ENCODE results near the gene TMEM95. TPM values are rescaled to one million over a fixed set of nuclear protein-coding genes. Genes with fewer than 3 reads are reported as not detected.

TMEM95 gene
- total RNA-seq, 3 donors from 2014 or later: not detected

DNA sequence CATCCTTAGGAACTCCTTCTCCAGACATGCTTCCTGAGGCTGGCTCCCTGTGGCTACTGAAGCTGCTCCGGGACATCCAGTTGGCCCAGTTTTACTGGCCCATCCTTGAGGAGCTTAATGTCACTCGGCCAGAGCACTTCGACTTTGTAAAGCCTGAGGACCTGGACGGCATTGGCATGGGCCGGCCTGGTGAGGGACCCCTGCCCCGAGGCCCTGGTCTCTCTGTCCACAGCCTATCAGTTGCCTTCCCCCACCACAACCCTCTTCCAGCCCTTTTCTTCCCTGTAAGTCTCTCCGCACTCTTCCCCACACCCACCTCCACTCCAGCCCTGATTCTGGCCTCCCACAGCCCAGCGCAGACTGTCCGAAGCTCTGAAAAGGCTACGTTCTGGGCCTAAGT is 27.9 kb downstream of the TMEM95 start:
- H3K4me3 ChIP-seq: no peak overlapping the region
- peaks cover 0 to 4% of the 10 kb centered on the region in 2 donors for H3K4me1 ChIP-seq
- H3K27me3 ChIP-seq: no peaks in the 10 kb centered on the region
- intact Hi-C loops (cut with DNase I; ENCODE audit: low total_unique reads): no loop called here
- no peak for TF ChIP-seq POLR2A (IDR thresholded peaks at IDR 0.05)
- TF ChIP-seq CTCF (IDR thresholded peaks at IDR 0.05): no peak
- no peak for TF ChIP-seq POLR2AphosphoS5 (IDR thresholded peaks at IDR 0.05)
- DNase-seq (ENCODE audit: low spot score in 2 of 2): no peak
- H3K27ac ChIP-seq: no peak overlapping the region
- H3K36me3 ChIP-seq: no peaks in the 10 kb centered on the region
- H3K9me3 ChIP-seq: no peaks in the 10 kb centered on the region

DNA sequence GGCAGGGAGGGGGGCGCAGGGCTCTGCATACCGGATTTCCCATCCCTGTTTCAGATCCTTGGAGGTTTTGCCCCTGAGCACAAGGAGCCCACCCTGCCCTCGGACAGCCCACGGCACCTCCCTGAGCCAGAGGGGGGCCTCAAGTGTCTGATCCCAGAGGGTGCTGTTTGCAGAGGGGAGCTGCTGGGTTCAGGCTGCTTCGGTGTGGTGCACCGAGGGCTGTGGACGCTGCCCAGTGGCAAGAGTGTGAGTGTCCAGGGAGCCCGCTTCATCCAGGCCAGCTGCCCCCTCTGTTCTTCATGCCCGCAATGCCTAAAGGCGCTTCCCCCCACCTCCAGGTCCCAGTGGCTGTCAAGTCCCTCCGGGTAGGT is 28.4 kb downstream of the TMEM95 start:
- Histone ChIP-seq H3K4me1 (peaks cover 0 to 4% of the 10 kb centered on the region in 2 donors), H3K36me3 (no peaks in the 10 kb centered on the region), H3K27me3 (no peaks in the 10 kb centered on the region), H3K9me3 (no peaks in the 10 kb centered on the region), H3K4me3 (peak overlapping the region in 2 of 3 donors; percentile 47 to 55), H3K27ac (peak overlapping the region in 1 of 2 donors; percentile 20)
- no peak for TF ChIP-seq POLR2AphosphoS5 (IDR thresholded peaks at IDR 0.05)
- no peak for TF ChIP-seq POLR2A (IDR thresholded peaks at IDR 0.05)
- TF ChIP-seq CTCF (IDR thresholded peaks at IDR 0.05): no peak
- DNase-seq (ENCODE audit: low spot score in 2 of 2): no peak
- intact Hi-C loops (cut with DNase I; ENCODE audit: low total_unique reads): no loop called here

DNA sequence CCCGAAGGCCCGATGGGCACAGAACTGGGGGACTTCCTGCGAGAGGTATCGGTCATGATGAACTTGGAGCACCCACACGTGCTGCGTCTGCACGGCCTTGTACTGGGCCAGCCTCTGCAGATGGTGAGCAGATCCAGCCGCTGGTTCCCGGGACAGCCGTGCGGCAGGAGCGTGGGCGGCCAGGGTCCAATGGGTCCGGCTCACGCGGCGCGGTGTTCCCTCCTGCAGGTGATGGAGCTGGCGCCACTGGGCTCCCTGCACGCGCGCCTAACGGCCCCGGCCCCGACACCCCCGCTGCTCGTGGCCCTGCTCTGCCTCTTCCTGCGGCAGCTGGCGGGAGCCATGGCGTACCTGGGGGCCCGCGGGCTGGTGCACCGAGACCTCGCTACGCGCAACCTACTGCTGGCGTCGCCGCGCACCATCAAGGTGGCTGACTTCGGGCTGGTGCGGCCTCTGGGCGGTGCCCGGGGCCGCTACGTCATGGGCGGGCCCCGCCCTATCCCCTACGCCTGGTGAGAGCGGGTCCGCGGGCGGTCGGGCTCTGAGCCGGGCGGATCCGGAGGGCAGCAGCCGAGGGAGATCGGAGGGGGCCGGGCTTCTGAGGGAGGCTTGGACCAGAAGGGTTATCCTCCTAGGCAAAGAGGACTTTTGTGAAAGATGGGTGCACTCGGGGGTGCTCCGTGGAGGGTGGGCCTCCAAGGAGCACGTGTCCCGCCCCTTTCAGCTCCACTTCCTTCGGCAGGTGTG is 29.0 kb downstream of the TMEM95 start:
- Histone ChIP-seq H3K36me3 (peaks cover 3% of the 10 kb centered on the region), H3K4me3 (peak overlapping the region; percentile 26 to 55 (median 47)), H3K27me3 (no peaks in the 10 kb centered on the region), H3K9me3 (no peaks in the 10 kb centered on the region), H3K4me1 (peaks cover 0 to 4% of the 10 kb centered on the region in 2 donors), H3K27ac (peak overlapping the region; percentile 20)
- intact Hi-C loops (cut with DNase I; ENCODE audit: low total_unique reads): no loop called here
- no peak for TF ChIP-seq POLR2AphosphoS5 (IDR thresholded peaks at IDR 0.05)
- no peak for TF ChIP-seq POLR2A (IDR thresholded peaks at IDR 0.05)
- no peak for TF ChIP-seq CTCF (IDR thresholded peaks at IDR 0.05)
- no peak for DNase-seq (ENCODE audit: low spot score in 2 of 2)

DNA sequence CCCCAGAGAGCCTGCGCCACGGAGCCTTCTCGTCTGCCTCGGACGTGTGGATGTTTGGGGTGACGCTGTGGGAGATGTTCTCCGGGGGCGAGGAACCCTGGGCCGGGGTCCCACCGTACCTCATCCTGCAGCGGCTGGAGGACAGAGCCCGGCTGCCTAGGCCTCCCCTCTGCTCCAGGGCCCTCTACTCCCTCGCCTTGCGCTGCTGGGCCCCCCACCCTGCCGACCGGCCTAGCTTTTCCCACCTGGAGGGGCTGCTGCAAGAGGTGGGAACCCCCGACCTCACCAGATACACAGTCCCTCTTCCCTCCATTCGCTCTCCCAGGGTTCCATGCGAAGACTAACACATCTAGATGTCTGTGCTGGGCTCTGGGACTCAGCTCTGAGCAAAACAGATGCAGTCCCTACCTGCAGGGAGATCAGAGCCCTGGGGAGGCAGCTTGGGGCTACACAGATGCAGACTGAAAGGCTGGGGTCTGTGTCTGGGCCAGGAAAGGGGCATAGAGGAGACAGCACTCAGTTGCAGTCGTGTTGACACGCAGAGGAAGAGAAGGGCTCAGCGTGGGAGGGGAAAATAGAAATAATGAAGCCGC is 29.6 kb downstream of the TMEM95 start:
- intact Hi-C loops (cut with DNase I; ENCODE audit: low total_unique reads): no loop called here

More for the DNA sequence above, 29.6 kb downstream of the TMEM95 start:
- no peak for TF ChIP-seq POLR2A (IDR thresholded peaks at IDR 0.05)
- TF ChIP-seq CTCF (IDR thresholded peaks at IDR 0.05): no peak
- TF ChIP-seq POLR2AphosphoS5 (IDR thresholded peaks at IDR 0.05): no peak
- no peaks in the 10 kb centered on the region for H3K9me3 ChIP-seq
- peak overlapping the region; percentile 26 to 55 (median 47) for H3K4me3 ChIP-seq
- H3K4me1 ChIP-seq: peaks cover 0 to 4% of the 10 kb centered on the region in 2 donors
- H3K27me3 ChIP-seq: no peaks in the 10 kb centered on the region
- peak overlapping the region; percentile 20 for H3K27ac ChIP-seq
- no peak for DNase-seq (ENCODE audit: low spot score in 2 of 2)
- H3K36me3 ChIP-seq: peaks cover 9% of the 10 kb centered on the region
